Measurements from ENCODE around the gene HDGFL2.

The HDGFL2 gene

DNA sequence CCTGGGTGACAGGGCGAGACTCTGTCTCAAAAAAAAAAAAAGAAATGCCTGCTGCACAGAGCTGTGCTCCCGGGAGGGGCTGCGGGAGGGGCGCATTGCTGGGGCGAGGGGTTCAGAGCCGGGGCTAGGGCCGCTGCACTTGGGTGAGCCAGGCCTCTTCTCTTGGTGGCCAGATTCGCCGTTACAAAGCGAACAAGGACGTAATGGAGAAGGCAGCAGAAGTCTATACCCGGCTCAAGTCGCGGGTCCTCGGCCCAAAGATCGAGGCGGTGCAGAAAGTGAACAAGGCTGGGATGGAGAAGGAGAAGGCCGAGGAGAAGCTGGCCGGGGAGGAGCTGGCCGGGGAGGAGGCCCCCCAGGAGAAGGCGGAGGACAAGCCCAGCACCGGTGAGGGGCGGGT is 27.2 kb downstream of the HDGFL2 start:
- DNase-seq (ENCODE audit: low read depth), result no peak

DNA sequence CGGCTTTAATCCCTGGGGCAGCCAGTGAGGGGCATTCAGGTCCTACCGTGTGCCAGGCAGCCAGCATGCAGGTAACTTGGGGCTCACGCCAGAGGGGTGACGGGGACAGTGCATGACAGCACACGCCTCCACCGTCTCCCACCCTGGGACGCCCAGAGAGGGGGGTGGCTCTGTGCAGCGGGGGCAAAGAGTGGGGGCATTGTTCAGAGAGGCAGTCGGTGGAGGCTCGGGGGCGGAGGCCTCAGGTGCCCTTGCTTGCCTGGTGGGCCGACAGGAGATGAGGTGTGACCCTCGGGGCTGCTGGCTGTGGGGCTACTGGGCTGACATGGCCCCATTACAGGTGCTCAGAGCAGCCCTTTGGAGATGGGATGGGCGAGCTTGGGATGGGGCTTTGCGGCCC is 27.8 kb downstream of the HDGFL2 start:
- no peak for DNase-seq (ENCODE audit: low read depth)

DNA sequence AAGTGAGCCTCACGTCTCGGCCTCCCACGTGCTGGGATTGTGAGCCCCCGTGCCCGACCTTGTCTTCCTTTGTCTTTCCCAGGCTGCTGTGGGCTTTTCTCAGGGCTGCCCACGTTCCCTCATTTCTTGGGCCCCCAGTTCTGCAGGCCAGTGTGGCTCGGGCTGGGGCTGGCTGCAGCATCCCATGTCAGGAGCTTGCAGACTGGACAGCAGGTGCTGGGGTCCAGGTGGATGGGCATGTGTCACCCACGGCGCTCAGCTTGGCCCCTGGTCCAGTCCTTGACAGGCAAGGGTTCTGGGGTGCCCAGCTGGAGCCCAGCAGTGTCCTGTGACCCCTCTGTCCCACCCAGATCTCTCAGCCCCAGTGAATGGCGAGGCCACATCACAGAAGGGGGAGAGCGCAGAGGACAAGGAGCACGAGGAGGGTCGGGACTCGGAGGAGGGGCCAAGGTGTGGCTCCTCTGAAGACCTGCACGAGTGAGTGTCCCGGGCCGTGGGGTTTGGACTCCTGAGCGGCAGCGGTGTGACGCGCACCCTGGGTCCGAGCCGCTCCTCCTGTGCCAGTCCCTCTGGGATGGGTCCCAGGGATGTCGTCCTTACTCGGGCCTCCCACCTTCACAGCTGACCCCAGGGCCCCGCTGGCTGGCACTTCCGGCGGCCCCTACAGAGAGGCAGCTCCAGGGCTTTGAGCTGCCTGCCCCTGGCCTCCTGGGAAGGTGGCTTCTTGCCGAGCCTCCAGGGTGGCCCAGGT is 28.9 kb downstream of the HDGFL2 start:
- no peak for DNase-seq (ENCODE audit: low read depth)

GRCh38 chr19:4501691-4502090 is 29.6 kb downstream of the HDGFL2 start:
- no peak for DNase-seq (ENCODE audit: low read depth)

DNA sequence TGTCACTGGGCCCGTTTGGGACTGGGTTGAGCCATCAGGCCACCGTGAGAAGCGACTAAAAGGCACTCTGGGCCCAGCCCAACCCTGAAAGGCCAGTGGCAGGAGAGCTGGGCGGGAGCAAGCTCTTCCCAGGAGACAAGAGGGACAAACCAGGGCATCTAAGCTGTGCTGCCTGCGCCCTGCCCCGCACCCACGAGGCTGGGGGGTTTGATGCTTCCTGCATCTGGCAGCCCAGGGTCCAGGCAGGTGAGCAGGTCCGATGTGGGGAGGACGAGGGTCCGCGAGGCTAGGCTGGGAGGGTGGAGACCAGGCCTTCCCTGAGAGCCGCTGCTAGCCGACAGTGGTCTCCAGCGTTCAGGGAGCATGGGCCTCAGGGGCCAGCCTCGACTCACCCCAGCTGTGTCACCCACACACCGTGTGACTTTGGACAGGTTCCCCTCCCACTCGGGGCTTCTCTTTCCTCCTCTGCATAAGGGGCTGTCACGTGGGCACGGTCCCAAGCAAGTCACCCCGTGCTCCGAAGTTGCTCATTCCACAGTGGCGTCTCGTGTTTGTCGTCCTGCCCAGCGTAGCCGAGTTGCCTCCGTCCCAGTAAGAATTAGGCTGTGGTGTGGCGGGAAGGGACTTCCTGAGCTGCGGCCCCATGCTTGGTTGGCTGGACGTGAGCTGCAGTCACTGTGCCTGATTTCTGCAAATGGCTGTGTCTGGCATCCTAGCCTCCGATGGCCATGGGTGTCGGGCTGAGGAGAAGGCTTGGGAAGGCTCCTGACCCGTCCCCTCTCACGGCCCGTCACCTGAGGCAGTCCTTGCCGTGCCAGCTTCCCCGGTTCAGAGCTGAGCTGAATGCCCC is 30.4 kb downstream of the HDGFL2 start:
- no peak for DNase-seq (ENCODE audit: low read depth)

DNA sequence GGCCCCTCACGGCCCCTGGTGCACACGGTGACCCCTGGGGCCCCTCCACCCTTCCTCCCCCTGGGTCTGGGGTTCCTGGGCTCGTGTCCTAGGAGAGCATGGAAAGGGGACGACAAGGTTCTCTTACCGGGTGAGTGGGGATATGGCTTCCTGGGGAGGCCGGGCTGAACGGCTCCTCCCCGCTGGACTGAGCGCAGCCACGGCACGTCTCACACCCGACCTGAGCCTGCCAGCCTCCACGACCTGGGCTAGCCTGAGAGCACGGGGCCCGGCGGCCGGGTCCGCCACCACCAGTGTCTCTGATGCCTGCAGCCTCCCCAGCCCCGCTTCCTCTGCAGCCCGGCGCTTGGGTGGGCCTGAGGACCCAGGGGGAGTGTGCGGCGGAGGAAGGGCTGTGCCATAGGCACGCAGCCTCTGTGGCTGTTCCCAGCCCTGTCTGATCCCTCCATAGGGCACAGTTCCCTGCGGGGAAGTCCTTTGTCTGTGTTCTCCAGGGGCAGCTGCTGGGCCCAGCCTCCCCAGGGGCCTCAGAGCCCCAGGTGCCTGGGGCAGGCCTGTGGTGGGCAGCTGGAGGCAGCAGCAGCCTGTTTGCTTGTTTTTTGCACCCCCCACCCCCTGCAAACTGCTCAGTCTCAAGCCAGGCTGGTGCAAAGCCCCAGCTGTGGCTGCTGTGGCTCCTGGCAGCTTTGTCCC is 31.2 kb downstream of the HDGFL2 start:
- DNase-seq (ENCODE audit: low read depth), result no peak

DNA sequence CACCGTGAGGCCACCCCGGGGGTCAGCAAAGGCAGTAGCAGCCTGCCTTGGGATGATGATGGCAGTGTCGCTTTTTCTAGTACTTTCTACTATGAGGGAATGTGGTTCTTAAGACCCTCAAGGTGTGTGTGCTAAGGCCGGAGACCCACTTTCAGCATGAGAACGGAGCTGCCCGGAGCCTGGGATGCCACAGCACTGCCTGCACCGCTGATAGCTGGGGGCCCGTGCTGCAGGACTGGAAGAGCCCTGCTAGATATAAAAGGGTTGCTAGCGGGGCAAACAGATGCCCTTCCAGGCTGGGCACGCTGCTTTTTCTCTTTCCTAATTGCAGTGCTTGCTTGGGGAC is 31.7 kb downstream of the HDGFL2 start:
- no peak for DNase-seq (ENCODE audit: low read depth)

- no peak for DNase-seq (ENCODE audit: low read depth)
These were observed 32.2 kb downstream of the HDGFL2 start for GRCh38 chr19:4504297-4504701.

GRCh38 chr19:4504891-4505569 is 32.9 kb downstream of the HDGFL2 start:
- DNase-seq (ENCODE audit: low read depth), result no peak

GRCh38 chr19:4505570-4506448 is 33.7 kb downstream of the HDGFL2 start:
- no peak for DNase-seq (ENCODE audit: low read depth)

GRCh38 chr19:4506449-4507149 is 34.5 kb downstream of the HDGFL2 start:
- DNase-seq (ENCODE audit: low read depth), result no peak

GRCh38 chr19:4507150-4507452 is 35.0 kb downstream of the HDGFL2 start:
- no peak for DNase-seq (ENCODE audit: low read depth)

DNA sequence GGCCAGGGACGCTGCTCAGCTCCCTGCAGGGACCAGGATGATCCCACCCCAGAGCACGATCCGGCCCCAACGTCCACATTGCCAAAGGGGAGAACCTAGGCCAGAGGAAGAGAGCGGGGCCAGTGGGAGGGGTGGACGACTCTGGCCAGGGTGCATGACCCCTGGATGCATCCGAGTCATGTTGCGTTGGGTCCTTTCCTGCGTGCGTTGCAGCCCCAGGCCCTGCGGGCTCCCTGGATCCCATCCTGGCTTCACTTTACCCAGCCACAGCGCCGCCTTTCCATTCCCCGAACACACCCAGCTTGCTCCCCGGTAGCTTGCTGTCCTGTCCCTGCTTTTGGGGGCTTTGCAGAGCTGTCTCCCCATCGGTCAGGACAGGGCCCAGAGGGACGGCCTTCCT is 35.7 kb downstream of the HDGFL2 start:
- DNase-seq (ENCODE audit: low read depth), result no peak

DNA sequence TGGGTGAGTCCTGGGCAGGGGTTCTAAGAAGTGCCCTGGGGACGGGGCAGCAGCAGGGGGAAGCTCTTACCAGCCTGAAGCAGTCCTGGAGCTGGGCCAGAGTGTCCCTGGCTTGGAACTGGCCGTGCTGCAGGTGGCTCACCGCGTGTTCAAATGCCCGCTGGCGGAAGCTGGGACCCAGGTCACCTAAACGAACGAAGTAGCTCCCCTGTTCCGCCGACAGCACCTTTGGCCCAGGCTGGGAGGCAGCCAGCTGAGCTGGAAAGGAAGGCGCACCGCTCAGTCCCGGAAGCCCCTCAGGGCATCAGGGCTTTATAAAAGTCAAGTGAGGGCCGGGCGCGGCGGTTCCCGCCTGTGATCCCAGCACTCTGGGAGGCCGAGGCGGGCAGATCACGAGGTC is 36.6 kb downstream of the HDGFL2 start:
- no peak for DNase-seq (ENCODE audit: low read depth)

DNA sequence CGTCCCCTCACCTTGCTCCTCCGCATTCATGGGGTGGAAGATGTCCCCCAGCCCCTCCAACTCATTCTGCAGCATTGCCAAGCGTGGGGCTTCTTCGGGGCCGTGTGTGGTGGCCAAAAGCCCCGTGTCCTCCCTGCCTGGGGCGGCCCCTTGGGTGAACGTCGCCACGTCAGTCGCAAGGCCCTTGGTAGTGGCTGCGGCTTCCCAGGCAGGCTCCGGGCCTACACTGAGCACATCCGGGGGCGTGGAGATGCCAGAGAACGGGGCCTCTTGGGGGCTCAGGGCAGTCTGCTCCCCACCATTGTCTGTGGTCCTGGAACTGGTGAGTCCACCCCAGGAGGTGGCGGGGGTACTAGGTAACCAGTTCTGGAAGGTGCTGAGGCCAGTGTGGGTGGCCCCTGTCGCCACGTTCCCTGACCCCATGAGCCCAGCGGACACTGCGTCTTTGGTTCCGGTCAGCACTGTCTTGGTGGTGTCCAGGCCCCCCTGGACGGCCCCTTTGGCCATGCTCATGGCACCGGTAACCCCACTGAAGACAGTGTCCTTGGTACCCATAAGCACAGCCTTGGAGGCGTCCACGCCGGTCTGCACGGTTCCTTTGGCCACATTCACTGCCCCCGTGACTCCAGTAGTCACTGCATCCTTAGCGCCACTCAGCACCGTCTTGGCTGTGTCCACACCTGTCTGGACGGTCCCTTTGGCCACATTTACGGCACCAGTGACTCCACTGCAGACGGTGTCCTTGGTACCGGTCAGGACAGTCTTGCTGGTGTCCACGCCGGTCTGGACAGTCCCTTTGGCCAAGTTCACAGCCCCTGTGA is 38.5 kb downstream of the HDGFL2 start:
- no peak for DNase-seq (ENCODE audit: low read depth)

DNA sequence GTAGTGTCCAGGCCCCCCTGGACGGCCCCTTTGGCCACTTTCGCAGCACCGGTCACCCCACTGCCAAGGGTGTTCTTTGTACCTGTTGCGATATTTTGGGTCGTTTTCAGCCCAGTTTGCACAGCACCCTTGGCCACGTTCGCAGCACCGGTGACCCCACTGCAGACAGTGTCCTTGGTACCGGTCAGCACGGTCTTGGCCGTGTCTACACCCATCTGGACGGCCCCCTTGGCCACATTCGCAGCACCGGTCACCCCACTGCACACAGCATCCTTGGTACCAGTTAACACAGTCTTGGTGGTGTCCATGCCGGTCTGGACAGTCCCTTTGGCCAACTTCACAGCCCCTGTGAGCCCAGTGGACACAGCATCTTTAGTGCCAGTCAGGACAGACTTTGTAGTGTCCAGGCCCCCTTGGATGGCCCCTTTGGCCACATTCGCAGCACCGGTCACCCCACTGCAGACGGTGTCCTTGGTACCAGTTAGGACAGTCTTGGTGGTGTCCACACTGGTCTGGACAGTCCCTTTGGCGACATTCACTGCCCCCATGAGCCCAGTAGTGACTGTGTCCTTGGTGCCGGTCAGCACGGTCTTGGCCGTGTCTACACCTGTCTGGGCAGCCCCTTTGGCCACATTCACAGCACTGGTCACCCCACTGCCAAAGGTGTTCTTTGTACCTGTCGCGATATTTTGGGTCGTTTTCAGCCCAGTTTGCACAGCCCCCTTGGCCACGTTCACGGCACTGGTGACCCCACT is 39.4 kb downstream of the HDGFL2 start:
- DNase-seq (ENCODE audit: low read depth), result no peak

DNA sequence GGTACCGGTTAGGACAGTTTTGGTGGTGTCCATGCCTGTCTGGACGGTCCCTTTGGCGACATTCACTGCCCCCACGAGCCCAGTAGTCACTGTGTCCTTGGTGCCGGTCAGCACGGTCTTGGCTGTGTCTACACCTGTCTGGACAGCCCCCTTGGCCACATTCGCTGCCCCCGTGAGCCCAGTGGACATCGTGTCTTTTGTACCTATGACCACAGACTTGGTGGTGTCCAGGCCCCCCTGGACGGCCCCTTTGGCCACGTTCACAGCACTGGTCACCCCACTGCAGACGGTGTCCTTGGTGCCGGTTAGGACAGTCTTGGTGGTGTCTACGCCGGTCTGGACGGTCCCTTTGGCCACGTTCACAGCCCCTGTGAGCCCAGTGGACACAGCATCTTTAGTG is 40.0 kb downstream of the HDGFL2 start:
- DNase-seq (ENCODE audit: low read depth), result no peak

DNA sequence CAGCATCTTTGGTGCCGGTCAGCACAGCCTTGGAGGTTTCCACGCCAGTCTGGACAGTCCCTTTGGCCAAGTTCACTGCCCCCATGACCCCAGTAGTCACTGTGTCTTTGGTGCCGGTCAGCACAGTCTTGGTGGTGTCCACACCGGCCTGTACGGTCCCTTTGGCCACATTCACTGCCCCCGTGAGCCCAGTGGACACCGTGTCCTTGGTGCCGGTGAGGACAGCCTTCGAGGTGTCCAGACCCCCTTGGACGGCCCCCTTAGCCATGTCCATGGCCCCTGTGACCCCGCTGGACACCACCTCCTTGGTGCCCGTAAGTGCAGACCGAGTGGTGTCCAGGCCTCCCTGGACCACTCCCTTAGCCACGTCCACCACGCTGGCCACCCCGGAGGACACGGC is 41.2 kb downstream of the HDGFL2 start:
- no peak for DNase-seq (ENCODE audit: low read depth)

DNA sequence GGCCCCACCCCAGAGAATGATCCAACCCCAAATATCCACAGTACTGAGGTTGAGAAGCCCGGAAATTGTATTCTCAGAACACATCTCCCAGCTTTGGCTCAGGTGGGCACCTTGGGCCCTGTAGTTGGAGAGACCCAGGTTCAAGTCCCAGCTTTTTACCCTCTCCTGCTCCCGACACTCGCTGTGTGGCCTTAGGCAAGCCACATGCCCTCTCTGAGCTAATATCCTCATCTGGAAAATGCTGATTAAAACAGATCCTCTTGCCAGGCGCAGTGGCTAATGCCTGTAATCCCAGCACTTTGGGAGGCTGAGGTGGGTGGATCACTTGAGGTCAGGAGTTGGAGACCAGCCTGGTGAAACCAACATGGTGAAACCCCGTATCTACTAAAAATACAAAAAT is 43.6 kb downstream of the HDGFL2 start:
- no peak for DNase-seq (ENCODE audit: low read depth)

Data from T follicular helper cell (primary cell).